ENCODE data around the gene SPTBN5. TPM values are rescaled to one million over a fixed set of nuclear protein-coding genes. Genes with fewer than 3 reads are reported as not detected.

Gene SPTBN5
- total RNA-seq, 1 donor from 2014 or later: 0.49 TPM

GRCh38 chr15:41865490-41866055 lies 28.3 kb downstream of the SPTBN5 start:
- H3K4me3 ChIP-seq: no peak overlapping the region
- no peak for DNase-seq (ENCODE audit: extremely low spot score in 2 of 2)
- no peak overlapping the region for H3K27ac ChIP-seq
- H3K36me3 ChIP-seq: no peaks in the 10 kb centered on the region
- no peaks in the 10 kb centered on the region for H3K27me3 ChIP-seq
- intact Hi-C loops (cut with DNase I): no loop called here
- no peaks in the 10 kb centered on the region for H3K4me1 ChIP-seq
- TF ChIP-seq, protein P1, sequence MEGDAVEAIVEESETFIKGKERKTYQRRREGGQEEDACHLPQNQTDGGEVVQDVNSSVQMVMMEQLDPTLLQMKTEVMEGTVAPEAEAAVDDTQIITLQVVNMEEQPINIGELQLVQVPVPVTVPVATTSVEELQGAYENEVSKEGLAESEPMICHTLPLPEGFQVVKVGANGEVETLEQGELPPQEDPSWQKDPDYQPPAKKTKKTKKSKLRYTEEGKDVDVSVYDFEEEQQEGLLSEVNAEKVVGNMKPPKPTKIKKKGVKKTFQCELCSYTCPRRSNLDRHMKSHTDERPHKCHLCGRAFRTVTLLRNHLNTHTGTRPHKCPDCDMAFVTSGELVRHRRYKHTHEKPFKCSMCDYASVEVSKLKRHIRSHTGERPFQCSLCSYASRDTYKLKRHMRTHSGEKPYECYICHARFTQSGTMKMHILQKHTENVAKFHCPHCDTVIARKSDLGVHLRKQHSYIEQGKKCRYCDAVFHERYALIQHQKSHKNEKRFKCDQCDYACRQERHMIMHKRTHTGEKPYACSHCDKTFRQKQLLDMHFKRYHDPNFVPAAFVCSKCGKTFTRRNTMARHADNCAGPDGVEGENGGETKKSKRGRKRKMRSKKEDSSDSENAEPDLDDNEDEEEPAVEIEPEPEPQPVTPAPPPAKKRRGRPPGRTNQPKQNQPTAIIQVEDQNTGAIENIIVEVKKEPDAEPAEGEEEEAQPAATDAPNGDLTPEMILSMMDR (IDR thresholded peaks at IDR 0.05): no peak
- TF ChIP-seq POLR2A (IDR thresholded peaks at IDR 0.05) (no peak), POLR2AphosphoS5 (IDR thresholded peaks at IDR 0.05; ENCODE audit: insufficient read depth in 1 of 2, low read depth in 1 of 2) (no peak)
- no peaks in the 10 kb centered on the region for H3K9me3 ChIP-seq

DNA sequence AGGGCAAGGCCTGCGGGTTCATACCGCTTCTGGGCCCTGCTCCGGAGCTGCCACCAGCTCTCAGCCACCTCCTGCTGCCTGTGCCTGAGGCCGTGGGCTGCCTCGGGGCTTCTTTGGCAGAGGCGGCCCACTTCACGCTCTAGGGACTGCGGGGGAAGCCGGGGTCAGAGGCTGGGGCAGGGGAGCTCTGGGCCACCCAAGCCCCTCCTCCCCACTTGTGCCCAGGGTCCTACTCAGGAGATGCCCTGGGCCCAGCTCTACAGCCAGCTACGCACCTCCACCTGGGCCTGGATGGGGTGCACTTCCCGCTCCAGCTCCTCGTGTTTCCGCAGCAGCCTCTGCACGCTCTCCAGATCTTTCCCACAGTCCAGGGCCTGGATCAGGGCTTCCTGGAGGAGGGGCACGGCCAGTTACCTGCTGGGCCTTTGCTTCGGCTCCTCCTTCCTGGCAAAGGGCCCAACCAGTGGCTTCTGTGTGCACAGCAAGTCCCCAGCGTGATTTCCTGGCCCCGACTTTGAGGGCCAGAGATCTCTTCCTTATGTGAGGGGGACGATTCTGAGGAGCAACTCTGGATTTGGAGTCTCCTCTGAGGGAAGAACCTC lies 31.2 kb downstream of the SPTBN5 start:
- intact Hi-C loops (cut with DNase I): no loop called here
- H3K9me3 ChIP-seq: no peaks in the 10 kb centered on the region
- H3K4me3 ChIP-seq: no peak overlapping the region
- no peaks in the 10 kb centered on the region for H3K27me3 ChIP-seq
- H3K27ac ChIP-seq: no peak overlapping the region
- DNase-seq (ENCODE audit: extremely low spot score in 2 of 2): no peak
- no peaks in the 10 kb centered on the region for H3K36me3 ChIP-seq
- H3K4me1 ChIP-seq: no peaks in the 10 kb centered on the region
- TF ChIP-seq POLR2AphosphoS5 (IDR thresholded peaks at IDR 0.05; ENCODE audit: insufficient read depth in 1 of 2, low read depth in 1 of 2) (no peak), POLR2A (IDR thresholded peaks at IDR 0.05) (no peak)
- TF ChIP-seq, protein P1 (IDR thresholded peaks at IDR 0.05): no peak

DNA sequence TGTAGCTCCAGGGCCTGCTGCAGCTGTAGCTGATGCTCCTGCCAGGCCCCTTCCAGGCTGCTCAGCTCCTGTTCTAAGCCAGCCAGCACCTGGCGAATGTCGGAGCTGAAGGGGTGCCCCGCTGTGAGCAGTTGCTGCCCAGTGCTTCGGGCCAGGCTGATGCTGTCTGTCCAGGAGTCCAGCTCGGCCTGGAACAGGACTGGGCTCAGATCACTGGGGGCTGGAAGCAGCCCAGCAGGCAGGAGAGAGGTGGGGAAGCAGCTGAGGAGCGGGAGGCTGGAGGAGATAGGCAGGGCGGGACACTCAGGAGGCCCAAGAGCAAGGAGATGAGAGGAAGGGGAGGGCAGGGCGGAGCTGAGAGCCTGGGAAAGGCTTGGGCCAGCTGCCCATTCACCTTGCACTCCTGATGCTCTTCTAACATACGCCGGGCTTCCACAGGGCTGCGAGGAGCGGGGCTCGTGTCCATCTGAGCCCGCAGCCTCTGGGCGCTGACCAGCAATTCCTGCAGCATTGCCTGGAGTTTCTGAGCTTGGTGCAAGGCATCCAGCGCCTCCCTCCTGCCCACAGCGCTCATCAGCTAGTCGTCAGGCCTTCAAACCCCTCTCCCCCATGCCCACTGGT lies 32.0 kb downstream of the SPTBN5 start:
- Histone ChIP-seq H3K27me3 (no peaks in the 10 kb centered on the region), H3K27ac (no peak overlapping the region), H3K4me3 (no peak overlapping the region), H3K36me3 (no peaks in the 10 kb centered on the region), H3K9me3 (no peaks in the 10 kb centered on the region), H3K4me1 (no peaks in the 10 kb centered on the region)
- intact Hi-C loops (cut with DNase I): no loop called here
- TF ChIP-seq POLR2A (IDR thresholded peaks at IDR 0.05) (no peak), POLR2AphosphoS5 (IDR thresholded peaks at IDR 0.05; ENCODE audit: insufficient read depth in 1 of 2, low read depth in 1 of 2) (no peak)
- TF ChIP-seq, protein P1 (IDR thresholded peaks at IDR 0.05): no peak
- no peak for DNase-seq (ENCODE audit: extremely low spot score in 2 of 2)

- DNase-seq (ENCODE audit: extremely low spot score in 2 of 2): no peak
- H3K36me3 ChIP-seq: no peaks in the 10 kb centered on the region
- no peaks in the 10 kb centered on the region for H3K27me3 ChIP-seq
- no peak overlapping the region for H3K27ac ChIP-seq
- intact Hi-C loops (cut with DNase I): no loop called here
- H3K4me1 ChIP-seq: no peaks in the 10 kb centered on the region
- no peak overlapping the region for H3K4me3 ChIP-seq
- no peaks in the 10 kb centered on the region for H3K9me3 ChIP-seq
- TF ChIP-seq, protein P1 (IDR thresholded peaks at IDR 0.05): no peak
- TF ChIP-seq POLR2A (IDR thresholded peaks at IDR 0.05) (no peak), POLR2AphosphoS5 (IDR thresholded peaks at IDR 0.05; ENCODE audit: insufficient read depth in 1 of 2, low read depth in 1 of 2) (no peak)
Observed at GRCh38 chr15:41860049-41860828, 33.6 kb downstream of the SPTBN5 start.

Data from vagina (tissue), 2 donors.